ENCODE measurements around the gene MEMO1.
"Not testable (repeated sequence)": the region's sequence is repeated elsewhere in the genome, so short reads cannot be mapped to it uniquely, and the experiment has no call there.

MEMO1 gene

GRCh38 chr2:31997653-31998052, 13.2 kb downstream of the MEMO1 start:
- DNase-seq, result no peak

DNA sequence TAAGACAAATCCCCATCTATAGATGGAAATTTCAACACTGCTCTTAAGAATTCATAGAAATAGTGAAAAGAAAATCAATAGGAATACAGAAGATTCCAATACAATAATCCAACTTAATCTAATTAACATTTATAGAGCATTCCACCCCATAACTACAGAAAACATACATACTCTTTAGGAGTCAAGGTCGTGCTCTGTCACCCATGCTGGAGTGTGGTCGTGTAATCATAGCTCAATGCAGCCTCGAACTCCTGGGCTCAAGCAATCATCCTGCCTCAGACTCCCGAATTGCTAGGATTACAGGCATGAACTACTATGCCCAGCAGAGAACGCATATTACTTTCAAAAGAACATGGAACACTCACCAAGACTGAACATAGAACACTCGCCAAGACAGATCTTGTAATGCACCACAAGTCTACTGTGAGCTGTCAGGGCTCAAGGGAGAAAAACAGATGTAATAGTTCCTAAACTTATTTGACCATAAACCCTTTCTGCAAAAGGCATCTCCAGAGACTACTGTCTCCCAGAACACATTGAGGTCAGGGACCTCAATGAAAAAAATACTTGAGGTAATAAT, 14.1 kb downstream of the MEMO1 start:
- DNase-seq, result no peak

DNA sequence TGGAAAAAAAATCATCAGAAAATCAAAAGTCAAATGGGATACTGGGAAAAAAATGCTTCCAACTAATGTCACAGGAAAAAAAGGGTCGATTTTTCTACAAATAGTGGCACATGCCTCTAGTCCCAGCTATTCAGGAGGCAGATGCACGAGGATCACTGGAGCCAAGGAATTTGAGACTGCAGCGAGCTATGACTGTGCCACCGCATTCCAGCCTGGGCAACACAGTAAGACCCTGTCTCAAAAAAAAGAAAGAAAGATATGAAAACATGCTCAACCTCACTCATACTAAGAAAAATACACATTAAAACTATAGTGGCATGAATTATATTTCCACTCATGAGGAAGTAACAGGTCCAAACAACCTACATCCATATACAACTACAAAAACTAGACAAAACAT, 17.9 kb downstream of the MEMO1 start:
- no peak for DNase-seq

DNA sequence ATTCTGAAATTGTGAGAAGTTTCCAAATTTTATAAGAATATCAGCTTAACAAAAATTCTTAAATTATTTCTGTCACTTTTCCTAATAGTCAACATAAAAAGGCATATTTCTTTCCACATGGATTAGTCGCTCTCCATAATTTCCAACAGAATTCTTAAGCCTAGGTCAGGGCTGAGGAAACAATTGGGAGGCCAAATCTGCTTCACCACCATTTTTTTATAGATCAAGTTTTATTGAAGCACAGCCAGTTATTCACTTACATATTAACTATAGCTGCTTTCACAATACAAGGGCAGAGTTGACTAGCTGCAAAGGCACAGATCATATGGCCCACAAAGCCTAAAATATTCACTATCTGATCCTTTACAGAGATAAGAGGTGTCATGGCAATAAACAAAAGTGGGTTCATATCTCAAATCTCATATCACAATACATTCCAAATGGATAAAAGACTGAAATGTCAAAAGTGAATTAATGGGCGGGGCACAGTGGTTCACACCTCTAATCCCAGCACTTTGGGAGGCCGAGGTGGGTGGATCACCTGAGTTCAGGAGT, 18.7 kb downstream of the MEMO1 start:
- DNase-seq, result no peak

DNA sequence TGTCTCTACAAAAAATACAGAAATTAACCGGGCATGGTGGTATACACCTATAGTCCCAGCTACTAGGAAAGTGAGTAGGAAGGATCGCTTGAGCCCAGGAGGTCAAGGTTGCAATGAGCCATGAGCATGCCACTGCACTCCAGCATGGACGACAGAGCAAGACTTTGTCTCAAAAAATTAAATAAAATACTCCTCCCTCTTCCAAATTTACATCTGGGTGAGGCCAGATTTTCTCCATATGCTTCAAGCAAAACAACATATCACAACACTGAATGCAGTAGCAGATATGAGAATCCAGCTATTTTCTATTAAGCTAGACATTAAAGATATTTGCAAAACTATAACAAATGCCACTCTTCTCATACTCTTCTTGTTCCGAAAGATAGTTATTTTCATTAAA, 20.9 kb downstream of the MEMO1 start:
- DNase-seq, result no peak

DNA sequence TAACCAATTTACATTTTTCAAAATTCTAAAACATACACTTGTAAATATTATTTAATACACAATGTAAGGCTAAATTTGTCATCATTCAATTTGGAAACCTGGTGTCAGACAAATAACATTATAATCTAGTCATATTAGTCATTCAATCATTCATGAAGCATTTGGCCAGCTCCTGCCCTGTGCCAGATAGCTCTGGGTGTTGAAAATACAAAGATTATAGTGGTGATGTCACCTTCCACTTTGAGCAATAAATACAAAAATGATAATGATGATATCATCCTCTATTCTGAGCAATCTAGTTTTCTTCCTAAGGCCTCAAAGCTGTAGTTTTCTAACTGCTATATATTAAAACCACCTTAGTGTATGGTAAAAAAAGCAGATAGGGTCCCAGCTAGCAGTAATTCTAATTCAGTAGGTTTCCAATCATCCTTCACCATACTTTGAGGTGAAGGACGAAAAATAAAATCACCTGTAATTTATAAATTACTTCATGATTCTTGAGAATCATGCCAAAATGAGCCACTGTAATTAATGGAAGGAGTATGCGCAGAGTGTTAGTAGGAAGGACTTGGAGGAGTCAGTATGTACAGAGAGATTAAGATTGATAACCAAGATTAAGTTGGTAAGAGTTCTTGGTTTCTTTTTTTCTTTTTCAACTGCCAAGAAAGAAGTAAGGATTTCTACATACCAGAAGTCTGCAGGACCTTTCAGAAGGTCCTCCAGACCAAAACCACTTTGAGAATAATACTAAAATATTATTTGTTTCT, 23.2 kb downstream of the MEMO1 start:
- DNase-seq, result no peak

DNA sequence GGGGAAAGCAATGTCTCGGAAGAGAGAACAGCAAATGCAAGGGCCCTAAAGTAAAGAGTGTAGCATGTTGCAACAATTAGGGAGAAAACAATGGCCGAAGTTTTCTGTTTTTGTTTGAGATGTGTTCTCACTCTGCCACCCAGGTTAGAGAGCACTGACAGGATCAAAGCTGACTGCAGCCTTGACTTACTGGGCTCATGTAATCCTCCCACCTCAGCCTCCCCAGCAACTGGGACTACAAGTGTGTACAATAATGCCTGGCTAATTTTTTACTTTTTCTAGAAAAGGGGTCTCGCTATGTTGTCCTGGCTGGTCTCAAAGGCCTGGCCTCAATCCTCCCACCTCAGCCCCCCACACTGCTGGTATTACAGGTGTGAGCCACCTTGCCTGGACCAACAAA, 23.9 kb downstream of the MEMO1 start:
- no peak for DNase-seq

DNA sequence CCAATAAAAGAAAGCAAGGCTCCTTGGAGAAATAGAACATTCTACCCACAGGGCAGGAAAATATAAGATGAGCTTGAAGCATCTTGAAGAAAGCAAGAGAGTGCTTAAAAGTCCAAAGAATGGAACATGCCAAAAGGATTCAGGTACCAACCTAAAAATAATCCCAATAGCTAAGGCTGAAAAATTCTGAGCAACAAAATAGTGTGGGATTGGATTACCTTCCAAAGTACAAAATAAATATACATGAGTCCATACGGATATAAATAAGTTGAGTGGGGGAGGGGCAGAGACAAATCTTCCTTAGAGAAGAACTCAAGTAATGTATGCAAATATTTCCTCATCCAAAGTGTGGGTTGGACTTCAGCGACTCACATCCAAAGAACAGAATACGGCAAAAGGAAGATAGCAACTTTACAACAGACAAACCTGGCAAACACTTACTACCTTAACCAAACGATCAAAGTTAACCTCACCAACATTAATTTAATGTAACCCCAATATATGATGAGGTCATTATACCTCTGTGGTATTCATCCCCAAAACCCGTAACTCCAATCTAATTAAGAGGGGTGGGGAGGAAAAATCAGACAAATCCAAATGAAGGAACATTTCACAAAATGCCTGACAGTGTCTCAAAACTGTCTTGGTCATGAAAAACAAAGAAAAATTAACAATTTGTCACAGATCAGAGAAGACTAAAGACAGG, 26.9 kb downstream of the MEMO1 start:
- DNase-seq, result no peak

GRCh38 chr2:31980674-31981356, 30.0 kb downstream of the MEMO1 start:
- no peak for DNase-seq

DNA sequence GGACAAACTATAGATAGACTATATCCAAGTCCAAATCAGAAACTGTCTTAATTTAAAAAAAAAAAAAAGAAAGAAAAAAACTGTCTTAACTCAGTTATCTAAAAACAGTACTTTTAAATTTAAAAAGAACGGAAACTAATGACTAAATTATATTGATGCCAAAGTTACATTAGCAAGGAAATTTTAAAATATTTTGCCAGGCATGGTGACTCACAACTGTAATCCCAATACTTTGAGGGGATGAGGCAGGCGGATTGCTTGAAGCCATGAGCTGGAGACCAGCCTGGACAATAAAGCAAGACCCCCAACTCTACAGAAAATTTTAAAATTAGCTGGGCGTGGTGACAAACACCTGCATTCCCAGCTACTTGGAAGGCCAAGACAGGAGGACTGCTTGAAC, 30.9 kb downstream of the MEMO1 start:
- DNase-seq, result no peak

DNA sequence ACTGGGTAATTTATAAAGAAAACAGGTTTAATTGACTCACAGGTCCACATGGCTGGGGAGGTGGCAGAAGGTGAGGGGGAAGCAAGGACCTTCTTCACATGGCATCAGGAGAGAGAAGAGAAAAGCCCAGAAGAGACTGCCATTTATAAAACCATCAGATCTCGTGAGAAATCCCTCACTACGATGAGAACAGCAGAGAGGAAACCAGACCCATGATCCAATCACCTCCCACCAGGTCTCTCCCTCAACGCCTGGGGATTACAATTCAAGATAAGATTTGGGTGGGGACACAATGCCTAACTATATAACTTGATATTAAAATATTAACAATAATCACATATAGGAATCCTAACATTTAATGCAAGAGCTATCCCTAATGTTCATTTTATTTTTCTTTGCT, 31.8 kb downstream of the MEMO1 start:
- DNase-seq, result no peak

GRCh38 chr2:31978436-31978835, 32.4 kb downstream of the MEMO1 start:
- DNase-seq, result no peak

DNA sequence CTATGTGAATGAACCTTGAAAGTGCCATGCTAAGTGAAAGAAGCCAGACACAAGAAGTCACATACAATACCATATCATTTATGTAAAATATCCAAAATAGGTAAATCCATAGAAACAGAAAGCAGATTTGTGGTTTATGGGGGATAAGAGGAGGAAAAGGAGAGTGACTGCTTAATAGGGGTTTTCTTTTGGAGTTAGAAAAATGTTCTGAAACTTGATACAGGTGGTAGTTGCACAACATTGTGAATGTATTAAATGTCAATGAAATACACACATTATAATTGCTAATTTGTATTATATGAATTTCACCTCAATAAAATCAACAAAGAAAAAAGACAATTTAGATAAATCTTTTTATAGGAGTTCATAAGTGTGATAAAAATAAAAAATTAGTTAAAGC, 37.1 kb downstream of the MEMO1 start:
- DNase-seq, result no peak

DNA sequence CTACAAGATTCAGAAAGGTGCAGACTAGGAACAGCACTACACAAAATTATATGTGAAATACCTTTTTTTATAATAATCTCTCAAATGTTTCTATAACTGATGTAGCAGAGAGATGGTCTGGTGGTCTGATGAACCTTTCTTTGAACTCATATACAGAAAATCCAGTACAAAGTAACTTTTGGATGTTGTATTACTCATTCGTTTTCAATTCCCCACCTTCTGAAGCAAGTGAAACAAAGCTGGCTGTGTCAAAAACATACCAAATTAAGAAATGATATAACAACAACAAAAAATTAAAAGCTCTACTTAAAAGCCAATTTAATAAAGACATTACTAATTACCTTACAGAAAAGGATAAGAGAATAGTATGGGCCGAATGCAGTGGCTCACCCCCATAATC, 38.7 kb downstream of the MEMO1 start:
- DNase-seq, result no peak

- DNase-seq, result no peak
Measured at GRCh38 chr2:31969178-31969577, 41.6 kb downstream of the MEMO1 start.

DNA sequence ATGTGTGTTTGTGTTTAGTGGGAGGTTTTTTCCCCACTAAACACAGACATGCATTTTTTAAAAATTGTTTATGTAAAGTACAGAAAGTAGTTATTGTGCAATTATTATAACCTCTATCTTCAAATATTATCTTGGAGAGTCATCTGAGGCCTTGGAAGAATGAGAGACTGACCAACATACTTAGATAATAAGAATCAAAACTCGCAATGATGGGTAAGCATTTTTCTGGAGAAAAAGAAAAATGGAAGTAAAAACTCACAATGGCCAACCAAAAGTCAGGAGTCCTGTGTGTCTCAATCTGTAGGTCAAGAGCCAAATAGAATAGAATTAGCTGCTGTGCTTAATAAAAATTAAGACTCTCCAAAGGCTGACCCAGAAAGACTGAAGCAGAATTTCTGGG, 43.0 kb downstream of the MEMO1 start:
- no peak for DNase-seq

GRCh38 chr2:31966402-31966801, 44.4 kb downstream of the MEMO1 start:
- DNase-seq, result not testable (repeated sequence)

GRCh38 chr2:31965094-31965493, 45.7 kb downstream of the MEMO1 start:
- no peak for DNase-seq

DNA sequence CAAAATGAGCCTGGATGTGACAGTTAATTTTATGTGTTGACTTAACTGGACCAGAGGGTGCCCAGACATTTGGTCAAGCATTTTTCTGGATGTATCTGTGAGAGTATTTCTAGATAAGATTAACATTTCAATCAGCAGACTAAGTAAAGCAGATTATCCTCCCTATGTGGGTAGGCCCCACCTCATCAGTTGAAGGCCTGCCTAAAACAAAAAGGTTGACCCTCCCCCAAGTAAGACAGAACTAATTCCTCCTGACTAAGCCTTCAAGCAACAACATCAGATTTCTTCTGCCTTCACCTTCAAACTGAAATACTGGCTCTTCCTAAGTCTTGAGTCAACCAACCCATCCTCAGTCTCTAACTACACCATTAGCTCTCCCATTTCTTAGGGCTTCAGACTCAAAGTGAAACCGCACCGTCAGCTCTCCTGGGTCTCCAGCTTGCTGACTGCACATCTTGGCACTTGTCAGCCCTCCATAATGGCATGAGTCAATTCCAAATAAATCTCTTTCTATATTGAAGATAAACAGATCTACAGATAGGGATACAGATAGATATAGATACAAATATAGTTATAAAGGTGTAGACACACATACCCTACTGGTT, 47.9 kb downstream of the MEMO1 start:
- DNase-seq, result no peak

GRCh38 chr2:31958140-31958717, 52.6 kb downstream of the MEMO1 start:
- DNase-seq, result no peak

GRCh38 chr2:31957354-31958139, 53.3 kb downstream of the MEMO1 start:
- DNase-seq, result no peak

DNA sequence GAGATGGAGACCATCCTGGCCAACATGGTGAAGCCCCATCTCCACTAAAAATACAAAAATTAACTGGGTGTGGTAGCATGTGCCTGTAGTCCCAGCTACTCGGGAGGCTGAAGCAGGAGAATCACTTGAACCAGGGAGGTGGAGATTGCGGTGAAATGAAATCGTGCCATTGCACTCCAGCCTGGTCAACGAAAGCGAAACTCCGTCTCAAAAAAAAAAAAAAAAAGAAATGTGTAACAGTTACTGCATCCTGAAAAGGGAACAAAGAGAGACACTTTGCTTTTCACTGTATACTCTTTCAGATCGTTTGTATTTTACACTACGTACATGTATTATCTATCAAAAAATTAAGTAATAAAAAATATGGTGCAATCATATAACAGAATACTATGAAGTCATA, 53.9 kb downstream of the MEMO1 start:
- DNase-seq, result not testable (repeated sequence)

Data from NCI-H1930 (cell line).